H1 (cell line): ENCODE measurements around the gene SLC4A11. TPM values are rescaled to one million over a fixed set of nuclear protein-coding genes. Genes with fewer than 3 reads are reported as not detected.

ENCODE experiments used
- BACH1 ChIP-seq: IDR thresholded peaks from 2 replicates; pipeline ENCODE4 v1.6.1; 2012; ENCODE audit warnings: low read length, improper control_type of control experiment
- BRCA1 ChIP-seq: IDR thresholded peaks from 2 replicates; pipeline ENCODE4 v1.6.1; 2012; ENCODE audit warnings: low read depth, low read length, improper control_type of control experiment
- KDM5A ChIP-seq: fragments of 200-600 bp; IDR thresholded peaks from 2 replicates; pipeline ENCODE4 v1.7.1; 2012; ENCODE audit warnings: mild to moderate bottlenecking, low read length, inconsistent platforms, mixed read lengths
- polyA plus RNA-seq, 7 experiments: library from polyadenylated mRNA; depleted of rRNA in 3 of 7; stranded (reverse) in 5 of 7; unstranded in 2 of 7; fragments of >200 nt in 5 of 7; fragments of 200-250 nt in 2 of 7; gene quantifications; 1 replicate in 5 of 7; 2 replicates in 1 of 7; 4 replicates in 1 of 7; pipeline versions ENCODE4 v1.2.1 to v1.2.3, GENCODE V29; 2011 to 2013; ENCODE audit warnings: missing spikeins in 2 of 7, mixed read lengths in 2 of 7
- total RNA-seq: library from RNA; stranded (reverse); fragmentation: NEBNext Ultra II Directional; extraction: Animal tissue kit (Norgen Biotek cat#: 25700); gene quantifications from 2 replicates; pipeline ENCODE4 v1.2.1, GENCODE V29; 2021

SLC4A11 gene
- total and polyA plus RNA-seq, 2 of the 8 experiments (the other 6 are each of a cell fraction or from before 2014, with no cell fraction given) = 11.9 to 32.3 TPM

DNA sequence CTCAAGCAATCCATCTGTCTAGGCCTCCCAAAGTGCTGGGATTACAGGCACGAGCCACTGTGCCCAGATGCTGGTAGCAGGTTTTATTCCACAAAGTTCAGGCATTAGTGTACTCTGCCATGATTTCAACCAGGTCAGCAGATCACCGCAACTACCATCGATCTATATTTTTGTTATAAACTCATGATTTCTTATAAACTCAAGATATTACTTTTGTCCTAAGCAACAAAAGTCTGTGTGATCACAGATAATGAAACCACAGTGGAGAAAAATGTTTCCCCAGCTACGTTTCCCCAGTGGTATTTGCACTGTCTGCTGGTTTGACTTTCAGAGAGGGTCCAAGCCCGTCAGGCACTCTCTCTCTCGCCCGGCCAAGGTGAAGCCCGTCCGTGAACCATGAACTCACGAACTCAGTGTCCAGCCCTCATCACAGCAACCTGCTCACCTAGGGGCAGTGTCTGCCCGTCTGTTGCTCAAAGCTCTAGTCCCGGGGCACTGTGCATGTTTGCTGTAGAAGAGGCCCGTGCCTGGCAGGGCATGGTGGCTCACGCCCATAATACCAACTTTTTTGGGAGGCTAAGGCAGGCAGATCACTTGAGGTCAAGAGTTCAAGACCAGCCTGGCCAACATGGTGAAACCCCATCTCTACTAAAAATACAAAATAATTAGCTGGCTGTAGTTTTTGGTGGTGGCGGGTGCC, 7.0 kb downstream of the SLC4A11 start (continued):
- TF ChIP-seq BACH1 = no peak
- no peak for TF ChIP-seq KDM5A
- no peak for TF ChIP-seq BRCA1
